CD4-positive, alpha-beta T cell treated with Interferon alpha-2 for 1 hour (primary cell): ENCODE measurements around the gene FNDC10.
"Not testable (repeated sequence)": the region's sequence is repeated elsewhere in the genome, so short reads cannot be mapped to it uniquely, and the experiment has no call there.

Experiments
- DNase-seq, 2 donors: peaks; one replicate each; pipeline ENCODE4 v3.0.0-alpha.2; 2020 to 2022

The FNDC10 gene

DNA sequence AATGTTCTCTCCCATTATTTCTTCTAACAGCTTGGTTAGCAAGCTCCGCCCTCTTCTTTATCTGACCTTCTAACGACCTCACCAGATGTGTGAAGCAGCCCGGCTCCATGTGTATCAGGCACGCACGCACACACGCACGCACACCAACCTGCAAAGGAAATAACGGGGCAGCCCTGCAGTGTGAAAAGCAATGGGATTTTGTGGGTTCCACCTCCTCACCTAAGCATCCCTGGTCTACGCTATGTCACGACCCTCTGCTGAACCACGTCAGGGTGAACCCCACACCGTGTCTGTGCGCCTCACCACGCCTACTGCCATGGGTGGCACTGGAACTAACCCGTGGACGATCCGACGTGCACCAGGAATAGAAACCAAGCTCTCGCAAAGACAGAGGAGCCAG lies 35.7 kb downstream of the FNDC10 start:
- no peak for DNase-seq

DNA sequence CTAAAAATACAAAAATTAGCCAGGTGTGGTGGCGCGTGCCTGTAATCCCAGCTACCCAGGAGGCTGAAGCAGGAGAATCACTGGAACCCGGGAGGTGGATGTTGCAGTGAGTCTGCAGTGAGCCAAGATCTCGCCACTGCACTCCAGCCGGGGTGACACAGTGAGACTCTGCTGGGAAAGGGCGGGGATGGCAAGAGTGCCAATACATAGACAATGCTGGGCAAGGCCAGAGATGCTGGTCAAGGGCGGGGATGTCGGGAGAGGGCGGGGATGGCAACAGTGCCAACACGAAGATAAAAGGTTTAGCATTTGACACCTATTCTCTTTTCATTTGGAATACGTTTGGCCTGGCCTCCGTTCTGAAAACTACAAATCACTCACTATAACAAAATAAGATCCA lies 36.2 kb downstream of the FNDC10 start:
- no peak for DNase-seq

DNA sequence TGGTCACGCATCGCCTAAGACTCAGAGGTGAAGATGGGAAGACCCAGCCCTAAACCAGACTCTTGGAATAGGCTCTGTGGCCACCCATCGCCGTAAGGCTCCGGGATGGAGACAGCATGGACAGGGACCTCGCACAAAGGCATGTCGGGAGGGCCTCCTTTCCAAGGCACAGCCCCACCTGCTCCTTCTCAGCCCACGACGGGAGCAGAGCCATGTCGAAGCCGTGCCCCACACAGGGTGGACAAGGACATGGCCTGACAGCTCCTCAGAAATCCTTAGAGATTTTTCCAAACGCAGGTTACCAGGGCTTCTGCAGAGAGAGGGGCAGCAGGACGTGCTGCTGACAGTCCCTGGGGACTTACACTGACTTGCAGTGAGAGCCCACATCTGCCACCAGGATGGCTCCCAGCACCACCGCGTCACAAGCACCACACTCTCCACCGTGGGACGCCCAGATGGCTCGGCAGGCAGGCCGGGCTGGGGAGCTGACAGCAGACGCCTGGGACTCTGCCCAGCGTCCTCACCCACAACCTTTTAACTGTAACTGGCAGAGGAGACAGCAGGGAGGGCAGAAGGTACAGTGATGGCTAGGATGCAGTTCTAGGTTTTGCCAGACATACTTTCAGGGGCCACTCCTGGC lies 37.3 kb downstream of the FNDC10 start:
- no peak for DNase-seq

DNA sequence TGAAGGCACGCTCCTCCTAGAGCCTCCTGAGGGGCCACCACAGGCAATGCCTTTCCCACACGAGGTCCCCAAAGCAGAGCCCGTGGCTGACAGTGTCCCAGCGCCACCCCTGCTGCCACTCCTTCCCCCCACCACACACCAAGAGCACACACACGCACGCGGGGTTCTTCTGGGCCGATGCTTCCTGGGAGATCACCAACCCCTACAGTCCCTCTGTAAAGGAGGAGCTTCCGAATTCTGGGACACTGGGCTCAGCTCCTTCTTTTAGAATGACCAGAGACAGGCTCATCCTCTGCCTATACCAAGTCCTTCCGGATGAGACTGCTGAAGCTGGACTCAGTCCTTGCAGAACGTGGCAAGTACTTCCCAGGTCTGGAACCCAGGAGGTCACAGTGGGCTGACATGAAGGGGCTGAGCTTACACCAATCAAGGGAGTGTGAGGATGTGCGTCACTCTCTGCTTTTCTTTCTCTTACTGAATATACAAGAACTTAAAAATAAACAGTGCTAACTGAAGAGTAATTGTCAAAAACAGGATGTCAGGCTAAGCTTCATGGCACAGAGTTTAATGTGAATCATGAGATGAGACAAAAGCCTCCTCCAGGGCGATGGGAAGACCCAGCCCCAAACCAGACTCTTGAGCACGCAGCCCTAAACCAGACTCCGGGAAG lies 38.0 kb downstream of the FNDC10 start:
- DNase-seq: no peak

DNA sequence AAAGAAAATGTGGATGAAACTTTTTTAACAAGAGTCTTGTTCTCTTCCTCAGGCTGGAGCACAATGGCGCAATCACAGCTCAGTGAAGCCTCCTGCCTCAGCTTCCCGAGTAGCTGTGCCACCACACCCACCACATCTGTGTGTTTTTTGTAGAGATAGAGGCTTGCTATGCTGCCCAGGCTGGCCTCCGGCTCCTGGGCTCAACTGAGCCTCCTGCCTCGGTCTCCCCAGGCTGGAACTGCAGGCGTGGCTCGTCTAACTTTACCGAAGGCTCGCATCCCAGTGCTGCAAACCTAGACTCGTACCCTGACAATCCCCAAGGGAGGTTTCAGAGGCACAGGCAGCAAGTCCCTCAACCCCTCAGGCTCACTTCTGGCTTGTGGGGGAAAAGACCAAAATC lies 39.8 kb downstream of the FNDC10 start:
- no peak for DNase-seq

DNA sequence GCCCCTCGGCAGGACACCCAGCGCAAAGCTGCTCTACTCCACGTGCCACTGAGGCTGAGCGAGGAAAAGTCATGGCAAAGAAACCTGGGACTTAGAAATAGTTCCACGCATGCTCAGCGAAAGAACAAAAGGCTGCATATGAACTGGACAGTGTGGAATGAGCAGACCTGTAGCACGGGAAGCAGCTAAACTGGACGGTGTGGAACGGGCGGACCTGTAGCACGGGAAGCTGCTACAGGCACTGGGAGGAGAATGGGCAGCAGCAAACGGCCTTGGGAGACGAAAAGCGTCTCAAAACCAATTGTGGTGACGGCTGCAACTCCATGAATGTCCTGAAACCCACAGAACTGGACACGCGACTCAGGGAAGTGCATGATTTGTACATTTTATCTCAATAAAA lies 40.9 kb downstream of the FNDC10 start:
- DNase-seq: no peak

DNA sequence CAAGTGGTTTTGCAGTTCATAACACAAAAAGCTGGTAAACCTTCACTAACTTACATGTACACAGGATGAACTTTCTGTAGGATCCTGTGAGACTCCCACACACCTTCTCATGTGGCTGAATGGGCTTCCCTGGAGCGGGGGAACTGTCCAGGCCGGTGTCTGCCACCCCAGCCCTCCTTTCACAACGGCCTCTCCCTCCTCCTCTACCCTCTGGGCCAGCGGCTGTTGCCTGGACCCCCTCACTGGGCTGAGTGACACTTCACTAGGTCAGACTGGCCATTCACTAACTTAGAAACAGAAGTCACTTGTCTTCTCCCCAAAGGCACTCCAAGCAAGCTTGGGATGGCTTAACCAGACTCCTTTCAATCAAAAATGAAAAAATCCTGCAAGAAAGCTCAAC lies 41.3 kb downstream of the FNDC10 start:
- DNase-seq: no peak

DNA sequence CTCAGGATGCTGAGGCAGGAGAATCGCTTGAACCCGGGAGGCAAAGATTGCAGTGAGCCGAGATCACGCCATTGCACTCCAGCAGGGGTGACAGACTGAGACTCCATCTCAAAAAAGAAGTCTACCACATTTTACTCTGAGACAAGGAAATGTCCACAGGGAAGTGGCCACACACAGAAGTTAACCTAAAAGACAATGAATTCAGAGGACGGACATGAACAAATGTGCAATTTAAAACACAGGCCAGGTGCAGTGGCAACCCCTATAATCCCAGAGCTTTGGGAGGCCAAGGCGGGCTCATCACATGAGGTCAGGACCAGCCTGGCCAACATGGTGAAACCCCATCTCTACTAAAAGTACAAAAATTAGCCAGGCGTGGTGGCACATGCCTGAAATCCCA lies 42.2 kb downstream of the FNDC10 start:
- DNase-seq: not testable (repeated sequence)

DNA sequence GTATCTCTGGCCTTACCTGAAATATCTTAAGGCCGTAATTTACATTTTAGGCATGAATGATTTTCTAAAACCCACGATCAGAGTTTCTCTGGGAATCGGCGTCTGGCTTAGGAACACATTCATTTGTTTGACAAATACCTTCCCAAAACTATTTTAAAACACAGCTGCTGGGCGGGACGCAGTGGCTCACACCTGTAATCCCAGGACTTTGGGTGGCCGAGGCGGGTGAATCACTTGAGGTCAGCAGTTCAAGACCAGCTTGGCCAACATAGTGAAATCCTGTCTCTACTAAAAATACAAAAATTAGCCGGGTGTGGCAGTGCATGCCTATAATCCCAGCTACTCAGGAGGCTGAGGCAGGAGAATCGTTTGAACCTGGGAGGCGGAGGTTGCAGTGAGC lies 43.0 kb downstream of the FNDC10 start:
- not testable (repeated sequence) for DNase-seq

DNA sequence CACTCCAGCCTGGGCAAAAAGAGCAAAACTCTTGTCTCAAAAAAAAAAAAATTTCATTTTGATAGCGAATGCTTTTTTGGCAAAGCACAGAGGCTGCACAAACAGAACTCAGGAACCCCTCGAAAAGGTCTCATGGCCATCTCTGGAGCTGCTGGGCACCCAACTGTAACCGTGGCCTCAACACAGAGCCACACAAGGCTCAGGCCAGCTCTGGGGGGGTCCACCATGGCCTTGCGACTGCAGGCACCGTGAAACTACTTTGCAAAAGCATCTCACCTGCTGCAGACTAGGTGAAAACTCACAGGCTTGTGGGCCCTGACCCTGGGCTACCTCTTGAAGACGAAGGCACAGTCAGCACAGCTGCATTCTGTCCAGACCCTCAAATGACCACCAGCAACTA lies 43.4 kb downstream of the FNDC10 start:
- no peak for DNase-seq

DNA sequence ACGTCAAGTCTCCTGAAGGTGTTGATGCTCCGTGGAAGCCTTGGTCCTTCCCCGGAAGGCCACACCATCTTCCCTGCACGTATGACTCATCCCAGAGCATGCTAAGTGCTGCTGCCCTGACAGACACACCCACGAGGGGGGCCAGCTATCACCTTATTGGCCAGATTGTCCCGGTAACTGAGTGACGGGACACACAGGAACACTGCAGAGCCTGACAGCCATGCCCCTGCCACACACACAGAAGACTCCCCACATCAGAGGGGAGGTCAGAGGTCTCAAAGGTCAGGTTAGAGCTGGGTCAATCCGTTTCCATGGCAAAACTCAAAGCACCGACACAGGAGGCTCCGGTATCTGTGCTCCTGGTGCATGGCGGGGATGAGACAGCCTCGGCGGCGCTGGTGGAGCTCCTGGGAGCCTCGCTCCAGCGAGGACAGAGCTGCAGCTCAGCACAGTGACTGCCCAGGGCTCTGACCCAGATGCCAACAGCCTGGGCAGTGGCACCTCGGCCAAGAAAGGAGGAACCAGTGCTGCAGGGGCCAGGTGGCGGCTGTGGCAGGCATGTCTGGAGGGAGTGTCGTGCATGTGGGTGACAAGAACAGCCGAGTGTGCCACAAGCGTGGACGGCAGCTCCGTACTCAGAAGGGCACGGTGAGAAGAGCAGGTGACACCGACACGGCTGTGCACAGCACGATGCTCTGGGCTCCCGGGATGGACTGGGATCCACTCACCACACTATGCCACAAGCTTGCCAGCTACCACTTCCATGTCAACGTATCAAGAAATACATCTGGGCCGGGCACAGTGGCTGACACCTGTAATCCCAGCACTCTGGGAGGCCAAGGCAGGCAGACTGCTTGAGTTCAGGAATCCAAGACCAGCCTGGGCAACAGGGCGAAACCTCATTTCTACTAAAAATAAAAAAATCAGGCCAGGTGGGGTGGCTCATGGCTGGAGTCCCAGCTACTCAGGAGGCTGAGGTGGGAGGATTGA lies 44.7 kb downstream of the FNDC10 start:
- no peak for DNase-seq

DNA sequence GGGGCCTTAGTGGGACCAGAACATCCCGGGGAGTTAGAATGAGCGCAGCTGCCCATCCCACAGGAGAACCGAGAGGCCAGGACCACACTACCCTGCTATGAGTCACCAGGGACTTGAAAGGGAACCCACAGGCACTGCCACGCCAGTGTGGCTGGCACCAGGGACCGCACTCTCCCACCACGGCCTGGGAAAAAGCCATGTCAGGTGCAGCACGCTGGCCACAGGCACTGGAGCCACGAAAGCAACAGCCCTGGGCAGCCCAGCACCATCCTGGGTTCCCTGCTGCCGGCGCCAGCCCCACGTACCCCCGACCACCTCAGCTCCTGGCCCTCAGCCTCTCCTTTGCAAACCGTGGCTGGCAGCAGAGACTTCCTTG lies 45.4 kb downstream of the FNDC10 start:
- DNase-seq: no peak

DNA sequence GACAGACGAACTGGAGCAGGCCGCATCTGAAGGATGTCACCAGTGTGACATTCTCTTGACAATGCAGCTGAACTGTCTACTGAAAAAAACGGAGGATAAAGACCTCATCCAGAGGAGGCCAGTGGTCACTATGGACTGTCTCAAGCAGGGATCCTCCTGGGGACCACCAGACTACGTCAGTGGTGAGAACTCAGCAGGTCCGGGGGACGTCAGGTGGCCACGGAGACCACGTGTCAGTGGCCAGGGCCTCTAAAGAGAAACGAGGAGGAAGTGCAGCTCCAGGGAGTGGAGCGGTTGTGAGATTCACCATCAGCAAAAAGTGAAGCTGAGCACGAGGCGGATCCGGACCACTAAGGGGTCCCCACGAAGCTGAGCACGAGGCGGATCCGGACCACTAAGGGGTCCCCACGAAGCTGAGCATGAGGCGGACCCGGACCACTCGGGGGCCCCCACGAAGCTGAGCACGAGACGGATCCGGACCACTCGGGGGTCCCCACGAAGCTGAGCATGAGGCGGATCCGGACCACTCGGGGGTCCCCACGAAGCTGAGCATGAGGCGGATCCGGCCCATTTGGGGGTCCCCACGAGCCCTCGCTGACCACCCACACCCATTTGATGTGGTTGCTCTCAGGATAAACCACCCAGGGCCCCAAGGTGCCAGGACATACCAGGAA lies 46.0 kb downstream of the FNDC10 start:
- no peak for DNase-seq

DNA sequence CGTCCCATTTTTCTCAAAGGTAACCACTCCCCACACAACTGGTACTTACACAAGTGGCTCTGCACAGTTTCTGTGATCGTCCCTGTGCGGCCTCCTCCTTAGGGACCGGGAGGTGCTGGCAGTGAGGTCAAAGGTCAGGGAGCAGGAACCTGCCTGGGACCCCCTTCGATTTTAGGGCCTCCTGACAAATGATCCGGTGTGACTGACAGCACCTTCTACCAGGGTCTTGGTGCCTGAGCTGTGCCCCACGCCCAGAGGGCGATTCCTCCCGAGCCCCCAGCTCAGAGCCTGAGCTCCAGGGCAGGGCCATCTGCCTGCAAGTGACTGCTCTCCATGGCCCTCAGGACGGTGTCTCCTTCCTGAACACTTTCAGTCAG lies 47.7 kb downstream of the FNDC10 start:
- no peak for DNase-seq

DNA sequence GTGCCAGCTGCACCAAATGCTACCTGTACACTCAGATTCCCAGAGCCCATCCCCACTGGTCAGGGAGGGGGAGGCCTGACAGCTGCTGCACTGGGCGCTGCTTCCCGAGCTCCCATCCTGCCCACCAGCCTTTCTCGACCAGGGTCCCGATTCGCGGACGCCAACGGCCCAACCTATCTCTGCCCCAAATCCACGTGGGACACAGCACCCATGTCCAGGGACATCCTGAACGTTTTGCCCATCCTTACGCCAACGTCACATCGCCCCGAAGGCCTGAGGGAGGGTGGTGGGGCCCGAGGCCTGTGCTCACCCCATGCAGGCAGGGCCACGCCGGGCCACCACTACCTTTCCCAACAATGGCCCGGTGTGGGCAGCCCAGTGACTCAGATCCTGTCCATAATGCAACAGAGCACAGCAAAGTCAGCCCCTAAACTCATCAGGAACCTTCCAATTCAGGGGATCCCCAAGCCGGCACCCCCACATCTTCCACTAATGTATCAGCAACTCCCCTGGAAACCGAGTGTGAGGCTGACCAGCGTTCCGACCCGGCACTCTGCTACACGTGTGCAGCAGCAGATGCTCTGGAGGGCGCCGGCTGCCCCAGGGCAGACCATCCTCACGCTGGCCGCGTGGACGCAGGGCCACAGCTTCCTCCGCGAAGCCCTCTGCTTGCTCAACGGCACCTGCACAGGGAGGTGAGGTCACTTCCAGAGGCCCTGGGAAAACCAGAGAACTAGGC lies 48.2 kb downstream of the FNDC10 start:
- DNase-seq: no peak

DNA sequence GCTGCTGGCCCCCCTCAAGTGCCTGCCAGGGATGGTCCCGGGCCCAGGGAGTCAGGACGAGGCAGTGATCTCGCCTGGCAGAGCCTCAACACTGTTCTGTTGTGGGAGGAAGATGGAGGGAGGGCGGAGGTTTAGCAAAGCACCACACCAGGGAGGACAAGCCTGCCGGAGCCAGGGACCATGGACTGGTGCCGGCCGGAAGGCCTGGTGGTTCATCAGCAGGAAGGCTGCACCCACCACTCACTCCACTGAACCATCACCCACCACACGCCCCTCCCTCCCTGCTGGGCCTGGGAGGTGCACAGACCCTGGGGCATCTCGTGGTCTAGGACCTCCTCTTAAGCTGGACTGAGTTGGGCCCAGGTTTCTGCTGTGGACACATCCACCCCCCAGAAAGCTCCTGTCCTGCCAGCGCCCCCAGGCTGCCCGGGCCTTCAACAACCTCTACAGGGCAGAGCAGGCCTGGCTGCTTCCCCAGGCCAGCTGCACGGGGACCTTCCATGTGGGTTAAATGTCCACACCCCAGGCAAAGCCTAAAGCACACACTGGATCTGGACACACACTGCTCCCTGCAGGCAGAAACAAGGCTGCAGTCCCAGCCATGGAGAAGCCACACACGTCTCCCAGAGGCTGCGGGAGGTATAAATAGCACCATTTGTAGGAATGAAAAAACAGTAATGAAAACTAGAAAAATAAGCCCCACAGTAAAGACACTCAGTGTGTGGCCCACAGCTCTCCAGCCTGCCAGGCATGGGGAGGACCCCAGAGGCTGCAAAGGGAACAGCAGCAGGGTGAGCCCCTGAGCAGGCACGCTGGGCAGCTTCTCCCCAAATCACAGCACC lies 49.1 kb downstream of the FNDC10 start:
- DNase-seq: no peak

DNA sequence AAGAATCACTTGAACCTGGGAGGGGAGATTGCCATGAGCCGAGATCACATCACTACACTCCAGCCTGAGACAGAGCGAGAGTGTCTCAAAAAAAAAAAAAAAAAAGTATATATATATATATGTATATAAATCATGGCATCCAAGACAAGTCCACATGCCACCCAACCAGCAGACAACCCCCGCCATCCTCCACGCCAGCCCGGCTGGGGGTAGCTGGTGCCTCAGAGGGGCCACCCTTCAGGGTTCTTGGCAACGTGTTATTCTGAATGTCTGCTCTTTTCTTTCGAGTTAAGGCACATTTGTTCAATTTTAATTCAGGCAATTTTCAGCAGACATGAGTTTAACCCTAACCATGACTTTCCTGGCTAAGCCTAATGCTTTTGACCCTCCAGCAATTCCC lies 49.8 kb downstream of the FNDC10 start:
- DNase-seq: no peak

DNA sequence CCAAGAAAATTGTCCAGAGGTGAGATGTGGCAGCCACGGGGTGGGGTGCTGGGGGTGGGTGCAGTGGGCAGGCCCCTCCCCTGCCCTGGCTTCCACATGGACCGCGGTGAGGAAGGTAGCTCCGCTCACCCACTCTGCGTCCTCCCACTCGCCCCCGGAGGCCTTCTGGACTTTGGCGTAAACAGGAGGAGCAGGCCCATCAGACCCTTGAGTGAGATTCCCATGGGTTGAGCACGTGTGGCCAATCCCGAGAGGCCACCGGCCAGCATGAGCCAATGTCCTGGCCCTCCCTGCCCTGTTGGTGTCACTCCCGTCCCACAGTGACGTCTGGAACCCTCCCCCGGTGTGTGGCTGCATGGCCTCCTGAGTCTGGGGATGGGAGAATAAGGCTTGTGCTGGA lies 51.3 kb downstream of the FNDC10 start:
- no peak for DNase-seq
